Hepatocyte (in vitro differentiated cells): ENCODE data around the gene ASB10.

Experiments
- EZH2 ChIP-seq: fragments of 200-600 bp; sonication (generic); IDR thresholded peaks from 2 replicates; pipeline ENCODE4 v1.6.1; 2016; ENCODE audit warnings: antibody characterized with exemption, mild to moderate bottlenecking, borderline replicate concordance
- EZH2phosphoT487 ChIP-seq: fragments of 200-600 bp; sonication (generic); IDR thresholded peaks from one replicate; pipeline ENCODE4 v1.6.1; 2018; ENCODE audit warnings: antibody characterized with exemption, mild to moderate bottlenecking, low read depth, moderate library complexity; ENCODE audit not compliant: unreplicated experiment, severe bottlenecking
- TF ChIP-seq, protein P1 (sequence below): fragments of 200-600 bp; sonication (generic); IDR thresholded peaks from 2 replicates; pipeline ENCODE4 v1.5.1; 2016; ENCODE audit warnings: antibody characterized with exemption, mild to moderate bottlenecking; ENCODE audit not compliant: poor library complexity

- TF ChIP-seq EZH2phosphoT487 (no peak), EZH2 (no peak)
- TF ChIP-seq, protein P1, sequence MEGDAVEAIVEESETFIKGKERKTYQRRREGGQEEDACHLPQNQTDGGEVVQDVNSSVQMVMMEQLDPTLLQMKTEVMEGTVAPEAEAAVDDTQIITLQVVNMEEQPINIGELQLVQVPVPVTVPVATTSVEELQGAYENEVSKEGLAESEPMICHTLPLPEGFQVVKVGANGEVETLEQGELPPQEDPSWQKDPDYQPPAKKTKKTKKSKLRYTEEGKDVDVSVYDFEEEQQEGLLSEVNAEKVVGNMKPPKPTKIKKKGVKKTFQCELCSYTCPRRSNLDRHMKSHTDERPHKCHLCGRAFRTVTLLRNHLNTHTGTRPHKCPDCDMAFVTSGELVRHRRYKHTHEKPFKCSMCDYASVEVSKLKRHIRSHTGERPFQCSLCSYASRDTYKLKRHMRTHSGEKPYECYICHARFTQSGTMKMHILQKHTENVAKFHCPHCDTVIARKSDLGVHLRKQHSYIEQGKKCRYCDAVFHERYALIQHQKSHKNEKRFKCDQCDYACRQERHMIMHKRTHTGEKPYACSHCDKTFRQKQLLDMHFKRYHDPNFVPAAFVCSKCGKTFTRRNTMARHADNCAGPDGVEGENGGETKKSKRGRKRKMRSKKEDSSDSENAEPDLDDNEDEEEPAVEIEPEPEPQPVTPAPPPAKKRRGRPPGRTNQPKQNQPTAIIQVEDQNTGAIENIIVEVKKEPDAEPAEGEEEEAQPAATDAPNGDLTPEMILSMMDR = no peak
Observed at GRCh38 chr7:151189038-151189437, 2.0 kb upstream of the ASB10 start.
